IMR-90 (cell line): Measurements from ENCODE around the gene NR1H2.

Source experiments
- CEBPB ChIP-seq: IDR thresholded peaks from 2 replicates; pipeline ENCODE4 v1.6.1; 2012; ENCODE audit warnings: low read depth, low read length, improper control_type of control experiment
- CTCF ChIP-seq: conservative IDR thresholded peaks from 2 replicates; pipeline ENCODE4 v1.5.1; 2012; ENCODE audit warnings: mild to moderate bottlenecking, low read depth, low read length, improper control_type of control experiment
- FOS ChIP-seq: fragments of 150-350 bp; IDR thresholded peaks from 2 replicates; pipeline ENCODE4 v1.6.1; 2016; ENCODE audit warnings: low read depth, low read length
- MAFK ChIP-seq: IDR thresholded peaks from 2 replicates; pipeline ENCODE4 v1.6.1; 2012; ENCODE audit warnings: low read depth, low read length, improper control_type of control experiment
- MXI1 ChIP-seq: IDR thresholded peaks from 2 replicates; pipeline ENCODE4 v1.6.1; 2012; ENCODE audit warnings: low read depth, mild to moderate bottlenecking, low read length, moderate library complexity, borderline replicate concordance
- NFE2L2 ChIP-seq: fragments of 150-350 bp; IDR thresholded peaks from 2 replicates; pipeline ENCODE4 v1.6.1; 2016; ENCODE audit warnings: low read depth, mild to moderate bottlenecking, low read length
- POLR2A ChIP-seq: IDR thresholded peaks from 2 replicates; pipeline ENCODE4 v1.6.1; 2012; ENCODE audit warnings: mild to moderate bottlenecking, low read depth, low read length
- RCOR1 ChIP-seq: IDR thresholded peaks from 2 replicates; pipeline ENCODE4 v1.6.1; 2012; ENCODE audit warnings: mild to moderate bottlenecking, low read length, improper control_type of control experiment; ENCODE audit not compliant: insufficient replicate concordance
- RFX5 ChIP-seq: IDR thresholded peaks from 2 replicates; pipeline ENCODE4 v1.8.0; 2012; ENCODE audit warnings: low read depth, mild to moderate bottlenecking, low read length, moderate library complexity
- SMC3 ChIP-seq: fragments of 150-350 bp; IDR thresholded peaks from 2 replicates; pipeline ENCODE4 v1.6.1; 2016; ENCODE audit warnings: low read depth, mild to moderate bottlenecking, antibody characterized with exemption, low read length, moderate library complexity
- USF2 ChIP-seq: fragments of 150-350 bp; IDR thresholded peaks from 2 replicates; pipeline ENCODE4 v1.6.1; 2017; ENCODE audit warnings: mild to moderate bottlenecking, antibody characterized with exemption, low read length, low read depth

- TF ChIP-seq FOS: no peak
- TF ChIP-seq RFX5: peak; percentile 100
- no peak for TF ChIP-seq USF2
- TF ChIP-seq POLR2A: no peak
- TF ChIP-seq CTCF: no peak
- TF ChIP-seq CEBPB: no peak
- no peak for TF ChIP-seq SMC3
- no peak for TF ChIP-seq NFE2L2
- no peak for TF ChIP-seq RCOR1
- no peak for TF ChIP-seq MXI1
- TF ChIP-seq MAFK: no peak
These were observed 55.3 kb downstream of the NR1H2 start for GRCh38 chr19:50431343-50432220.
